Activated CD8-positive, alpha-beta memory T cell treated with anti-CD3 and anti-CD28 coated beads, Interleukin-2, amount 50 U/mL, for 1 hour (primary cell): ENCODE results near the gene GRAMD2B.
"Not testable (repeated sequence)": the region's sequence is repeated elsewhere in the genome, so short reads cannot be mapped to it uniquely, and the experiment has no call there.

ENCODE experiments used
- DNase-seq: peaks from one replicate; pipeline ENCODE4 v3.0.0-alpha.2; 2020; ENCODE audit errors: extremely low read depth

GRAMD2B gene

GRCh38 chr5:126511961-126512360 lies 88.8 kb downstream of the GRAMD2B start:
- DNase-seq: no peak

GRCh38 chr5:126512451-126512850 lies 89.2 kb downstream of the GRAMD2B start:
- no peak for DNase-seq

- no peak for DNase-seq
These were observed 90.1 kb downstream of the GRAMD2B start for GRCh38 chr5:126513302-126513701.

- no peak for DNase-seq
These were observed 90.5 kb downstream of the GRAMD2B start for GRCh38 chr5:126513703-126514102.

GRCh38 chr5:126514131-126514557 lies 90.9 kb downstream of the GRAMD2B start:
- DNase-seq: no peak

- no peak for DNase-seq
These were observed 91.4 kb downstream of the GRAMD2B start for GRCh38 chr5:126514558-126515141.

GRCh38 chr5:126515337-126515736 lies 92.1 kb downstream of the GRAMD2B start:
- no peak for DNase-seq

GRCh38 chr5:126516133-126516532 lies 92.9 kb downstream of the GRAMD2B start:
- no peak for DNase-seq

GRCh38 chr5:126516852-126517251 lies 93.6 kb downstream of the GRAMD2B start:
- no peak for DNase-seq

- DNase-seq: not testable (repeated sequence)
These were observed 96.0 kb downstream of the GRAMD2B start for GRCh38 chr5:126519223-126519622.

GRCh38 chr5:126519637-126520592 lies 96.7 kb downstream of the GRAMD2B start:
- no peak for DNase-seq

GRCh38 chr5:126520593-126520953 lies 97.4 kb downstream of the GRAMD2B start:
- no peak for DNase-seq

- no peak for DNase-seq
These were observed 97.9 kb downstream of the GRAMD2B start for GRCh38 chr5:126521130-126521529.

GRCh38 chr5:126523818-126524510 lies 100.8 kb downstream of the GRAMD2B start:
- no peak for DNase-seq

- DNase-seq: no peak
These were observed 102.5 kb downstream of the GRAMD2B start for GRCh38 chr5:126525630-126526245.

- no peak for DNase-seq
These were observed 103.3 kb downstream of the GRAMD2B start for GRCh38 chr5:126526493-126526892.

GRCh38 chr5:126527158-126527557 lies 103.9 kb downstream of the GRAMD2B start:
- DNase-seq: no peak

GRCh38 chr5:126527892-126528291 lies 104.7 kb downstream of the GRAMD2B start:
- no peak for DNase-seq

GRCh38 chr5:126531543-126532120 lies 108.4 kb downstream of the GRAMD2B start:
- DNase-seq: no peak

GRCh38 chr5:126534553-126534952 lies 111.3 kb downstream of the GRAMD2B start:
- no peak for DNase-seq

- DNase-seq: no peak
These were observed 112.8 kb downstream of the GRAMD2B start for GRCh38 chr5:126535856-126536545.
